K562 (cell line): Measurements from ENCODE around the gene CAST. TPM values are rescaled to one million over a fixed set of nuclear protein-coding genes. Genes with fewer than 3 reads are reported as not detected.

ENCODE experiments used
- ATAC-seq: fragments of 200-7000 bp; cut with Tn5 transposase; 3 replicates; pipeline ENCODE4 v1.9.1; 2020; ENCODE audit warnings: moderate library complexity
- BruUV-seq: library from RNA; stranded (reverse); fragments of 400-500 nt; replicated peaks from 2 replicates; lab custom pipeline; 2021; lab: Mats Ljungman, UMichigan
- CTCF ChIA-PET: fragments of 300-600 bp; formaldehyde crosslinking; extraction: SDS; loops from one replicate; lab custom pipeline; 2021; ENCODE audit warnings: low intra/inter-chr PET ratio; lab: Yijun Ruan, JAX
- POLR2A ChIA-PET: fragments of 300-600, 350-650 bp; sonication (Branson Sonifier 250); formaldehyde crosslinking; extraction: SDS; loops from one replicate; lab custom pipeline; 2021; ENCODE audit warnings: antibody characterized with exemption, inconsistent platforms; lab: Yijun Ruan, JAX
- DNase-seq, 4 experiments: peaks; one replicate each; pipeline versions ENCODE4 v3.0.0 to v3.0.0-alpha.2; 2011 to 2018; ENCODE audit warnings: low spot score in 3 of 4, mixed read lengths in 3 of 4; ENCODE audit errors: extremely low read depth in 1 of 4
- FAIRE-seq: peaks from 2 replicates; lab custom pipeline; 2011; peaks lifted over from hg19 to GRCh38; lab: Jason Lieb, UNC
- H2AFZ ChIP-seq: 2 replicates; pipeline ENCODE4 v1.6.0; 2011; ENCODE audit warnings: low read depth, low read length, control low read depth, inconsistent platforms
- H3K27ac ChIP-seq: fragments of 200-600 bp; 3 replicates; pipeline ENCODE4 v1.8.0; 2011; ENCODE audit warnings: low read depth, mild to moderate bottlenecking, control low read depth, inconsistent platforms, low read length, moderate library complexity, mixed read lengths; ENCODE audit errors: extremely low read depth
- H3K27me3 ChIP-seq, 2 experiments: fragments of 300-600 bp in 1 of 2; 2 replicates in 1 of 2; 3 replicates in 1 of 2; pipeline versions ENCODE4 v1.6.0 to v1.8.0; 2011; ENCODE audit warnings: inconsistent platforms in 2 of 2, low read length in 2 of 2, mild to moderate bottlenecking in 1 of 2, mixed read lengths in 1 of 2, moderate library complexity in 1 of 2; ENCODE audit not compliant: control insufficient read depth in 2 of 2, insufficient read depth in 2 of 2
- H3K36me3 ChIP-seq: fragments of 300-600 bp; 3 replicates; pipeline ENCODE4 v1.8.0; 2011; ENCODE audit warnings: mild to moderate bottlenecking, low read length, inconsistent platforms; ENCODE audit not compliant: control insufficient read depth, insufficient read depth
- H3K4me1 ChIP-seq, 2 experiments: fragments of 200-600 bp in 1 of 2; replicated peaks in 1 of 2; 2 replicates in 1 of 2; 3 replicates in 1 of 2; pipeline versions ENCODE4 v1.5.1 to v1.8.0; 2011; ENCODE audit warnings: inconsistent platforms in 2 of 2, low read length in 2 of 2, mild to moderate bottlenecking in 1 of 2, mixed read lengths in 1 of 2, moderate library complexity in 1 of 2; ENCODE audit not compliant: control insufficient read depth in 2 of 2, insufficient read depth in 2 of 2
- H3K4me2 ChIP-seq: 2 replicates; pipeline ENCODE4 v1.6.1; 2011; ENCODE audit warnings: low read length, control low read depth, inconsistent platforms, mixed read lengths; ENCODE audit not compliant: insufficient read depth
- H3K4me3 ChIP-seq: fragments of 200-600 bp; sonication (generic), shearing (Covaris generic); 2 replicates; pipeline ENCODE4 v1.5.1; 2016; ENCODE audit warnings: control low read depth, inconsistent platforms
- H3K79me2 ChIP-seq: fragments of 200-600 bp; 3 replicates; pipeline ENCODE4 v1.8.0; 2011; ENCODE audit warnings: low read length, inconsistent platforms; ENCODE audit not compliant: control insufficient read depth, insufficient read depth
- H3K9ac ChIP-seq, 2 experiments: 2 replicates each; pipeline versions ENCODE4 v1.6.0 to v1.6.1; 2011; ENCODE audit warnings: low read depth in 2 of 2, low read length in 2 of 2, control low read depth in 1 of 2, inconsistent platforms in 1 of 2, mild to moderate bottlenecking in 1 of 2, mixed read lengths in 1 of 2; ENCODE audit not compliant: insufficient read depth in 1 of 2
- H3K9me1 ChIP-seq: one replicate; pipeline ENCODE4 v1.6.0; 2011; ENCODE audit warnings: inconsistent platforms, mild to moderate bottlenecking, low read length, moderate library complexity; ENCODE audit not compliant: control insufficient read depth, insufficient read depth
- H3K9me3 ChIP-seq: replicated peaks from 2 replicates; pipeline ENCODE4 v1.5.1; 2011; ENCODE audit warnings: low read depth, low read length, inconsistent platforms; ENCODE audit not compliant: control insufficient read depth, insufficient read depth
- H4K20me1 ChIP-seq: replicated peaks from 2 replicates; pipeline ENCODE4 v1.6.1; 2011; ENCODE audit warnings: low read length, inconsistent platforms, mixed read lengths; ENCODE audit not compliant: control insufficient read depth, insufficient read depth
- SETDB1 ChIP-seq: IDR thresholded peaks from one replicate; pipeline ENCODE4 v1.6.1; 2012; ENCODE audit warnings: low read length, control low read depth, inconsistent platforms
- WGBS: fragments of 100-300 bp; shearing (Covaris generic); methylation state at CpG from one replicate; pipeline ENCODE4 v1.1.6; 2016; ENCODE audit warnings: low coverage, mixed read lengths; ENCODE audit not compliant: insufficient coverage; ENCODE audit errors: missing lambda C conversion rate; 5-methylcytosine and 5-hydroxymethylcytosine counted together
- in situ Hi-C: fragments of 300-500 bp; cut with MboI; formaldehyde crosslinking; loops from 4 replicates; pipeline ENCODE4 v1.15.0; 2018; ENCODE audit warnings: inconsistent platforms, mixed read lengths
- intact Hi-C: fragments of 100-400 bp; cut with micrococcal nuclease; formaldehyde crosslinking; loops from 2 replicates; pipeline ENCODE4 v1.14.2; 2022
- polyA plus RNA-seq, 8 experiments: library from polyadenylated mRNA; depleted of rRNA in 4 of 8; stranded (reverse) in 5 of 8; unstranded in 3 of 8; fragments of >200 nt; fragmentation: Nextera tagmentation in 2 of 8; fragmentation: Illumina TruSeq in 1 of 8; extraction: Ambion mirVana in 2 of 8; extraction: Trizol in 1 of 8; gene quantifications; 2 replicates each; pipeline versions ENCODE4 v1.2.1 to v1.2.3, GENCODE V29; 2011 to 2014; ENCODE audit warnings: inconsistent platforms in 1 of 8, missing spikeins in 1 of 8
- total RNA-seq, 7 experiments: library from RNA; depleted of rRNA in 6 of 7; stranded (reverse); fragments of >200 nt in 6 of 7; fragmentation: Illumina TruSeq in 2 of 7; extraction: Trizol in 2 of 7; gene quantifications; 2 replicates each; pipeline versions ENCODE4 v1.2.1 to v1.2.3, GENCODE V29; 2011 to 2021; ENCODE audit warnings: low replicate concordance in 1 of 7
- TF ChIP-seq, protein P1 (sequence below): sonication (generic); formaldehyde crosslinking; IDR thresholded peaks from 2 replicates; pipeline ENCODE4 v1.8.0; 2022; ENCODE audit warnings: missing genetic modification reagents, mild to moderate bottlenecking, moderate library complexity, borderline replicate concordance

CAST gene
- total and polyA plus RNA-seq, 9 of the 15 experiments (the other 6 are each of a cell fraction or from before 2014, with no cell fraction given): 55.5 to 136 (median 86.1) TPM

- no peak overlapping the region for H3K27ac ChIP-seq
- peaks cover 11 to 28% of the 10 kb centered on the region in 2 experiments; a peak in 3 of 5 replicates for H3K27me3 ChIP-seq
- DNase-seq (peak in 3 of 4 experiments; percentile 20 to 57 (median 52)), FAIRE-seq (no peak), ATAC-seq (peak; percentile 67)
- H3K9ac ChIP-seq: no peak overlapping the region; a peak in 1 of 4 replicates
- 0 out of 2 replicates have a peak overlapping the region, but pooled peaks have one; percentile 12 for H3K4me3 ChIP-seq
- no peak overlapping the region for H2AFZ ChIP-seq
- H3K9me1 ChIP-seq: no peaks in the 10 kb centered on the region
- in situ Hi-C loops (no loop called here), intact Hi-C loops (no loop called here)
- CTCF ChIA-PET: no interaction called here
- no TSS peak for BruUV-seq
- H3K79me2 ChIP-seq: no peaks in the 10 kb centered on the region
- H3K36me3 ChIP-seq: no peaks in the 10 kb centered on the region
- TF ChIP-seq, protein P1, sequence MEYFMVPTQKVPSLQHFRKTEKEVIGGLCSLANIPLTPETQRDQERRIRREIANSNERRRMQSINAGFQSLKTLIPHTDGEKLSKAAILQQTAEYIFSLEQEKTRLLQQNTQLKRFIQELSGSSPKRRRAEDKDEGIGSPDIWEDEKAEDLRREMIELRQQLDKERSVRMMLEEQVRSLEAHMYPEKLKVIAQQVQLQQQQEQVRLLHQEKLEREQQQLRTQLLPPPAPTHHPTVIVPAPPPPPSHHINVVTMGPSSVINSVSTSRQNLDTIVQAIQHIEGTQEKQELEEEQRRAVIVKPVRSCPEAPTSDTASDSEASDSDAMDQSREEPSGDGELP: peak; percentile 59; the same call in 1 of the 2 replicates
- no peak for TF ChIP-seq SETDB1
- H4K20me1 ChIP-seq: no peaks in the 10 kb centered on the region; the same call in 1 of the 2 replicates
- POLR2A ChIA-PET: interaction anchor here (0.6 to 1.6 kb wide), 3 partner anchors 13 to 145 kb away, joined by 3 to 4 read pairs (median 3); no protein-coding TSS in a partner anchor
- WGBS: 32% methylated on average over 46 of the region's 60 CpGs
- H3K4me2 ChIP-seq: no peak overlapping the region
- H3K4me1 ChIP-seq: peaks cover 0 to 17% of the 10 kb centered on the region in 2 experiments; a peak in 4 of 5 replicates
- no peaks in the 10 kb centered on the region for H3K9me3 ChIP-seq
Measured at GRCh38 chr5:96662725-96663518, 746 bp downstream of the CAST start.
